ENCODE results near the gene FBXO2.

FBXO2 gene

GRCh38 chr1:11651017-11651416 is 3.2 kb downstream of the FBXO2 start:
- no peak for DNase-seq

DNA sequence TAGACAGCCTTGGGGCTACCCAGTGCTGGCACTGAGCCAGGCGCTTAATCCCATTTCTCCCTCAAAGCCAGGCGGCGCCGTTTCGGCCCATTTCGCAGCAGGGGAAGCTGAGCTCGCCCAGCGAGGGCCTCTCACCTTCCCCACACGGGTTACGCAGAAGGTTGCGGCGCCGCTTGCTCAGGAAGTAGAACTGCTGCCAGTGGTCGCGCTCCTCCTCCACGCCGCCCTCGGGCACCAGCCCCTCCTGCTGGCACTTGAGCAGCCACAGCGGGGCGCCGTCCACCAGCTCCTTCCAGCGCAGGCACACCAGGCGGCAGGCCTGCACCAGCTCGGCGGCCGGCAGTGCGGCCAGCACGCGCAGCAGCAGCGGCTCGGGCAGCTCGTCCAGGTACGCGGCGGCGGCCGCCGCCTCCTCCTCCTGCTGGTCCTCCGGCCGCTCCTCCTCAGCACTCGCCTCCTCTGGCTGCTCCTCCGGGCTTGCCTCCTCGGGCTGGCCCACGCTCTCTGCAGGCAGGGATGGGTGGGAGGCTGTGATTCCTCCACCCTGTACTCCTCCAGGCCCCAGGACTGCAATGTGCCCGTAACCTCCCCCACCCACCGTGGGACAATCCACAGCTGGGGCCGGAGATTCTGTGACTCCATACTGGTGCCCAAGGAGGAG is 3.8 kb downstream of the FBXO2 start:
- DNase-seq, result peak; percentile 88

DNA sequence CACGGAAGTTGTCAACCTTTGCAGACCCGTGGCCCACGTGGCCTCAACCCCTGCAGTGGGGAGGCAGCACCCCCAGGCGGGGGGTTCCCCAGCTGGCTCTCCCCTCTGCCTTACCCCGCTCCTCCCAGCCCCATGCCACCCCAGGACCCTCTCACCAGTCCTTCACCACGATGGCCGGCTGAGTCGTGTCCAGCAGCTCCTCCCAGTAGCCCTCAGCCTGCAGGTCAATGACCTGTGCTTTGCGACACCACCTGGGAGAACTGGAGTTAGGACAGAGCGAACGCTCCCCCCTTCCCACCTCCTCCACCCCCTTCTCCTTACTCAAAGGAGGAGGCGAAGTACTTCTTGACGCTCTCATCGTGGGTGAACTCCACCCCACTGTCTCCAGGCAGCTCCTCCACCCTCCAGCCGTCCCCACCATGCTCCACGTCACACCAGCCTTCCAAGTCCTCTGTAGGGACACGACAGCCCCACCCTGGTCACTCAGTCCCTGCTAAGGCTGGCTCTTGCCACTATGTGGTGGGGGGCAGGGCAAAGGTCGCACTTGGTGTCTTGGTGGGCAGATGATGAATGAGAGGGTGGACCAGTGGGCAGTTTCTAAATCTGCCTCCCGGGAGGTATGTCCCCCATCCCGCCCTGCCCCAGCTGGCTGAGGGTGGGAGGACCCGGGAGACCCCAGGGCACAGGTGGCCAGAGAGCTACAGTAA is 4.5 kb downstream of the FBXO2 start:
- no peak for DNase-seq

DNA sequence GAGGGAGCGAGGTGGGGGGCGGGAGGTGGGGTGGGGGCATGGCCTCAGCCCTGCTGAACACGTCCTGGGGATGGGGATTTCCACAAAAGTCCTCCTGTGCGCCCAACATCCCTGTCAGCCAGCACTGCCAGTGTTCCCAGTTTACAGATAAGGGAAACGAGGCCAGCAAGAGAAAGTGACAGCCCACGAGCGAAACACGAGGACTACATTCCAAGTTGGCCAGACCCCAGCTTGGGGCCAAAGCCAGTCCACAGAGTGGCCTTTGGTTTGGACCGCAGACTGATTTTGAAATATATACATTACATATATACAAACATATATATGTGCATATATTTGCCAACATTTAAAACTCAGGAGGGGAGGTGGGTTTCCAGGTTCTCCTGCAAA is 5.0 kb downstream of the FBXO2 start:
- no peak for DNase-seq

DNA sequence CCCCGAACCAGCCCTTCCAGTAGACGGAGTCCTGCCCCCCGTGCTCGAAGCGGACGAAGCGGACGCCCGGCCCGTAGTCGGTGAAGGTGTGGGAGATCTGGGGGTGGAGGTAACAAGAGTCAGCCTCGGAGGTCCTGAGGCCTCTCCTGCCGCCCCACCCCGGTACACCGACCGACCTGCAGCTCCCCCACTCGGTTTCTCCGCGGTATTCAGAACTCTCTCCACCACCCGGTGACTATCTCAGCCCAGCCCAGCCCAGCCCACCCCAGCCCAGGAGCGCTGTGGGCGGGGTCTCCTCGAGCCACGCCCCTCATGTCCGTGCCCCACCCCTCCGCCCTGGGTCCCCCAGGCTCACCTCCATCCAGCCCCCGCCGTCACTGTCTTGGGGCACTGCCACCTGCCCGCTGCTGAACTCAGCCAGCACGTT is 5.5 kb downstream of the FBXO2 start:
- DNase-seq, result peak; percentile 72

- no peak for DNase-seq
Measured at GRCh38 chr1:11648039-11648438, 6.2 kb downstream of the FBXO2 start.

GRCh38 chr1:11647333-11647732 is 6.9 kb downstream of the FBXO2 start:
- no peak for DNase-seq

DNA sequence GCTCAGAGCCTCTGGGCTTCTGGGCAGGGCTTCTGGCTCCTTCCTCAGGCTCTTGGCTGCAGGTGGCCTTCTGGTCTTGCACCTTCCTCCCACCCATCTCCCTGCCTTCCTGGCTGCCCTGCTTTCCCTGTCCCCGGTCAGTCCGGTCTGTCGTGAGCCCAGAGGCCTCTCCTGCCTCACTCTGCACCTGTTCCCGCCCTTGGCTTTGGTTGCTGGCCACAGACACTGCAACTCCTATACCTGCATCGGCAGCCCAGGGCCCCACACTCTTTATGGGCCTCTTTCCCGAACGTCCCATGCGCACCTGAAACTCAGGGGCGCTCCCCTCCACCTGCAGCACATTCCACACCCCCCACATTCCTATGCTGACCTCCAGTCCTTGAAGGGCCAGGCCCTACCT is 7.9 kb downstream of the FBXO2 start:
- no peak for DNase-seq

DNA sequence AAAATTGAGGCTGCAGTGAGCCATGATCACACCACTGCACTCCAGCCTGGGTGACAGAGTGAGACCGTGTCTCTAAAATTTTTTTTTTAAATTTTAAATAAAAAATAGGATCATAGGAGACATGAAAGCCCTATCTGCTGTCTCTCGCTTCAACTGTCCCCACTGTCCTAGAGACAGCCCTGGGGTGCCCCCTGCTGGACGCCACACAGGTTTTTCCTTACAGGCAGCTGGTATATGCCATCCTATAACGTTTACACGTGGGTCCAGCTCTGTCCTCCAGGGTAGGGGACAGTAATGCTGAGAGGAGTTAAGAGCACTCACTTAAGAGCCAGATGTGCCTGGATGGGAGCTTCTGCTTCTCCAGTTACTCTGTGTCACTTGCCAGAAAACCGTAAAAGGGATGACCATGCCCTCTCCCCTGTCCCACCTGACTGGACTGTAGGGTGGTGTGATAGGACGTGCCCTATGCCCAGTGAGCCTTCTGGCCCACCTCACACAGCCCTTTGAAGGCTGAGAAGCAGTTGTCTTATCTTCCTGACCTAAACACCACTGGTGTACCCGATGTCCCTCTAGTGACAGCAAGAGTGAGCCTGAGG is 8.5 kb downstream of the FBXO2 start:
- peak; percentile 92 for DNase-seq

- no peak for DNase-seq
Measured at GRCh38 chr1:11645270-11645669, 9.0 kb downstream of the FBXO2 start.

DNA sequence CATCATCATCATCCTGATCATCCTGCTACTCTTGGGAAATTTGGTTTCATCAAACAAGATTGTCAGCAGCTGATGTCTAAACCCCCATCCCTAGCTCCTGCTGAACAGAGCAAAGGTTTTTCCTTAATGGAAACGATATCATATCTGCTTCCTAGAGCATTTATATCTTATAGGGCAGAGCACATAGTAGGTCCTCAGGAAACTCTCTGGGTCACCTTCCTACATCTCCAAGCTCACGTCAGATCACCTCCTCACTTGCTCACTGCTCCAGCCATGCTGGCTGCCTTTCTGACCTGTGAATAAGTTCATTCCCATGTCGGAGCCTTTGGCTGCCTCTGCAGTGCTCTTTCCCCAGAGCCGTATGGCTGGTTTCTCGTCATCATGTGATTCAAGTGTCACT is 10.4 kb downstream of the FBXO2 start:
- DNase-seq, result no peak

- peak; percentile 83 for DNase-seq
Measured at GRCh38 chr1:11642418-11643017, 11.7 kb downstream of the FBXO2 start.

DNA sequence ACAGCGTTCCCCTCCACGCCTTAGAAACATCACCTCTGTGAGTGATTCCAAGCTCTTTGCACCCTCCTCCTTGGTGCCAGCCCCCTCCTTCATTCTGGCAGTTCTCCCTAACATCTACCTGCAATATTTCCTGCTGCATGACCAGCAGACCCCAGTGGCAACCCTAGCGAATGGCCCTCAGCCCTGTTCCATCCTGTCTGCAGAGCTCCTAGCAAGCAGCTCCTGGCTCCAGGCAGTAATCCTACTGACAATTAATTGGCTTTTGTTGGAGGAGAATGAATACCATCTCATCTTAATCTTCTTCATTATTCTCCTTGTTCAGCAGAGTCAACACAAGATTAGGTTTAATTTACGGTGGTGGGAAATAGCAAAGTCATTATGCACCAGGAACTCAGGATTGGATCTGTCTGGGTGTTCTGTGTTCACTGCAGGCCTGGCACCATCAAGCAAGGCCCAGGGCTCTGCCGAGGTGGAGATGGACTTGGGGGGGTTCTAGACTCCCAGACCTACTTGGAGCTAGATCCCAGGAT is 12.4 kb downstream of the FBXO2 start:
- no peak for DNase-seq

- DNase-seq, result no peak
Measured at GRCh38 chr1:11640944-11641343, 13.3 kb downstream of the FBXO2 start.

DNA sequence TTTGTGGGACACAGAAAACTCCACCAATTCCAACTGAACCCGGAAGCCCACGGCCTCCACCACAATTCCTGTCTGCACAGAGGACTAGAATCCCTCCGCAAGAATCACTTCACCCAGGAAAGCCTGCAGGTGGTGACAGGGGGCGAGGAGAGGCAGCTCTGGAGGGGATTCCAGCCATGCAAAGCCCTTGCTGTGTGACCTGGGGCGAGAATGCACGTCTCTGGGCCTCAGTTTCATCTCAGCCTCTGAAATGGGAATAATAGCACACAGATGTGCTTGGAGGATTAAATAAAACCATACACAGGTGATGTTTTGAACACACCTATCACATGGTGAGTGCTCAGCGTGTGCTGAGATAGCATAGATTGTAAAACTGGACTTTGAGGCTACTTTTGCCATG is 14.1 kb downstream of the FBXO2 start:
- DNase-seq, result no peak

DNA sequence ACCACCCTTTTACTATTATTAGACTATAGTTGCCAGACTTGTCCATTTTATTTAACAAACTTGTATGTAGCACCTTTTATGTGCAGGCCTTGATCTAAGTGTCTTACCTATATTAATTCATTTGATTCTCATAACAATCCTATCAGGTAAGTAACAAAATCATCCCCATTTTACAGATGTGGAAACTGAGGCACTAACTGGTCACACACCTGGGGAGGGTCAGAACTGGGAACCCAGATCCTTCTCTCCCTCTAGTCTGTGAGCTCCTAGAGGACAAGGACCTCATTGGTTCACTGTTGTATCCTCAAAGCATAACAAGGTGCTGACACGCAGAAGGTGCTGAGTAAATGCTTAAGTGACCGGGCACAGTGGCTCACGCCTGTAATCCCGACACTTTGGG is 14.9 kb downstream of the FBXO2 start:
- DNase-seq, result no peak

DNA sequence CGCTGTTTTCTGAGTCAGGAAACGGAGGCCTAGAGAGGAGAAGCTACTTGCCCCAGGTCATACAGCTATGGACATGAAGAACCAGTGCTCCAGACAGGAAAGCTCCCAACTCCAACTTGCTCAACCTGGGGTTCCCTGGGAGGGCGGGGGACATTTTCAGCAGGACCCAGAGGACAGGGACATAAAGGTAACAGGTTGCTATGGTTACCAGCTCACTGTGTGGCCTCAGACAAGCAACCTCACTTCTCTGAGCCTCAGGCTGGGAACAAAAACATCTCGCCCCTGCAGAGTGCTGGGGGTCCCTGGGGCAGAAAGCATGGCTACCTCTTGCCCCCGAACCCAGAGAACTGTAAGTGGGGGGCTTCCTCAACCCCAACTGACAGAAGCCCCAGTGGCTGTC is 16.1 kb downstream of the FBXO2 start:
- no peak for DNase-seq

DNA sequence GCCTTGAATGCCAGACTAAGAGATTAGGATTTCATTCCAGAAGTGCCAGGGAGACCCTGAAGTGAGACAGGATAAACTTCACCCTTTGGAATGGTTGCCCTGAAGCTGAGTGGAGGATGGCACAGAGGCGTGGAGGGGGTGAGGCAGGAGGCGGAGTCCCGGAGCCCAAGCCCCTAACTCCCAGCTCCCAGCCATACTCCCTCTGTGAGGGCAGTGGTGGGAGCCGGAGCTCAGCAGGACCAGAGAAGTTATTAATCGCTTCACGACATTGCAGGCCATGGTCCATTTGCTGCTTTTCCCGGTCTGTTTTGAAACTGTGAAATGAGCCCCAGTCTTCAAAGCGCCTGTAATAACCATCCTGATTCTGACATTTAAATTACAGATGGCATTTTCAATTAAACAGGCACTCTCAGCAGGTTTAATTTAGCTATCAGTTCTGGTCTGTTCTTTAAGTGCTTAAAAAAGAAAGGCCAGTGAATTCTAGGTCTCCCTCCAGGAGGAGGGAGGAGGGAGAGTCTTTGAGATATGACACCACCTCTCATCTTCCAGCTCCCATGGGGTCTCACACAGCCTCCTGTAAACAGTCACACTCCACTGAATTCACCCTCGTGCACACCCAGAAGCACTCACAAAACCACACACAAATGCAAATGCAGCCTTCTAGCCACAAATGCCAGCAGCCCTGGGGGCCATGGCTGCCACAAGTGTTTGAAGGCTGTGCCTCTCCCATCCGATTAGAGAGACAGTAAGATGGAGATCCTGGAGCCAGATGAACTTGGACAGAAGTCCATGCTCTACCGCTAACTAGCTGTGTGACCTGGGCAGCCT is 19.6 kb downstream of the FBXO2 start:
- DNase-seq, result no peak

GRCh38 chr1:11629184-11630016 is 24.8 kb downstream of the FBXO2 start:
- DNase-seq, result no peak

DNA sequence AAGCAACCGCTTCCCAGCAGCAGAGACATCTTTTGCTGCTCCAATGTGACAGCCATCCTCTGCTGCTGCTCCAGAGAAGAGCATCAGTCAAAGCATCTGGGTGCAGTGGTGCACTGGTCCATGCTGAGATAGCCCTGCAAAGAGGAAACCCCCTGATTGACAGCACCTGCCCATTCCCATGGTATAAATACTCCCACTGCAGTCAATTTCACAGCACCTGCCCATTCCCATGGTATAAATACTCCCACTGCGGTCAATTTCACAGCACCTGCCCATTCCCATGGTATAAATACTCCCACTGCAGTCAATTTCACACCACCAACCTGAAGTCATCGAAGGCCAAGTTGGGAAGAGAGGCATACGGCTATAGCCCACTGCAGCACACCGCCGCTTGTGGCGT is 25.5 kb downstream of the FBXO2 start:
- DNase-seq, result no peak

DNA sequence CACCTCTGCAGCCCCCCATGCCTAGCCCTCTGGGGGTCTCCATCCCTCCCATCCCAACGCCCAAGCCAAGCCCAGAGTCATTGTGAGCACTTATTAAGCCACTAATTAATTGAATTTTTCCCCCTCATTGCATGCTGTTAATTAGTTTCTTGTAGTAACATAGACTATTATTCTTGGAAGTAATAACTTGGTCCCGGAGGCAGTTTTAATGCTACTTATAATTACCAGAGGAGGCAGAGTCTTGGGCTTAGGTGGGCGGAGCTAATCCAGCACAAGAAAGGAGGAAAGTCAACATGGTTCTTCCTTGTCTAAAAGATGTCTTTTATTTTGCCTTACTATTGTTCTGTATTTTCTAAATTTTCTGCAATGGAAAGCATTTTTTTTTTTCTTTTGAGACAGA is 27.7 kb downstream of the FBXO2 start:
- DNase-seq, result no peak

DNA sequence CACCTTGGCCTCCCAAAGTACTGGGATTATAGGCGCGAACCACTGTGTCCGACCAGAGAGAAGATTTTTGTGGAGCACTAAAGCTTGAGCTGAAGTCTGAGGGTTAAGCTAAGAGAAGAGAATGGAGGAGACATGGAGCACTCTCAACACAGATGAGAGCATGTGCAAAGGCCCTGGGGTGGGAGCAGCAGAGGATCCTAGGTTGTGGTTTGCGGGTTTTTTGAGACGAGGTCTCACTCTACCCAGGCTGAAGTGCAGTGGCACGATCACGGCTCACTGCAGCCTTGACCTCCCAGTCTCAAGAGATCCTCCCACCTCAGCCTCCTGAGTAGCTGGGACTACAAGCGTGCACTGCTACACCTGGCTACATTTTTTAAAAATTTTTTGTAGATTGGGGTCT is 30.5 kb downstream of the FBXO2 start:
- no peak for DNase-seq

Measured in stimulated activated CD8-positive, alpha-beta memory T cell treated with anti-CD3 and anti-CD28 coated beads, Interleukin-4, amount 100 ng/mL, for 48 hours (primary cell).